Left lung (tissue), 10 donors: ENCODE measurements around the gene BCAS1. TPM values are rescaled to one million over a fixed set of nuclear protein-coding genes. Genes with fewer than 3 reads are reported as not detected.

Source experiments
- ATAC-seq: fragments of 200-7000 bp; cut with Tn5 transposase; one replicate; pipeline ENCODE4 v1.9.1; 2020; ENCODE audit warnings: moderate library complexity
- DNase-seq, 4 donors: peaks; one replicate each; pipeline ENCODE4 v3.0.0-alpha.2; 2013 to 2020
- H3K27ac ChIP-seq, 2 donors: fragments of 200-600 bp; sonication (generic) in 1 of 2; one replicate each; pipeline versions ENCODE4 v1.5.0 to v1.8.0; 2020 to 2021
- H3K27me3 ChIP-seq, 2 donors: fragments of 200-600 bp; sonication (generic) in 1 of 2; one replicate each; pipeline versions ENCODE4 v1.5.0 to v1.8.0; 2020 to 2021
- H3K36me3 ChIP-seq, 2 donors: fragments of 200-600 bp; sonication (generic) in 1 of 2; one replicate each; pipeline versions ENCODE4 v1.5.0 to v1.8.0; 2020 to 2021
- H3K4me1 ChIP-seq, 2 donors: fragments of 200-600 bp; one replicate each; pipeline ENCODE4 v1.8.0; 2021
- H3K4me3 ChIP-seq, 2 donors: fragments of 200-600 bp; sonication (generic) in 1 of 2; one replicate each; pipeline versions ENCODE4 v1.5.0 to v1.8.0; 2020 to 2021; ENCODE audit warnings: mild to moderate bottlenecking in 1 of 2
- H3K9me3 ChIP-seq, 2 donors: fragments of 200-600 bp; sonication (generic) in 1 of 2; one replicate each; pipeline versions ENCODE4 v1.5.0 to v1.8.0; 2020 to 2021
- intact Hi-C, 2 donors: fragments of 100-400 bp; cut with DNase I; formaldehyde crosslinking; loops; one replicate each; pipeline versions ENCODE4 v1.11.2 to v1.14.2; 2022
- polyA plus RNA-seq, 6 donors: library from polyadenylated mRNA; unstranded; fragments of 120-200 nt; gene quantifications; one replicate each; pipeline ENCODE4 v1.2.1, GENCODE V29; 2013; ENCODE audit not compliant: insufficient read length in 6 of 6
- total RNA-seq, 2 donors: library from RNA; stranded (reverse); fragmentation: NEBNext Ultra II Directional; extraction: Animal tissue kit (Norgen Biotek cat#: 25700); gene quantifications; one replicate each; pipeline ENCODE4 v1.2.1, GENCODE V29; 2021
- TF ChIP-seq, protein P1 (sequence below), 2 donors: fragments of 200-600 bp; sonication (generic) in 1 of 2; IDR thresholded peaks; one replicate each; pipeline versions ENCODE4 v1.5.0 to v1.8.0; 2021; ENCODE audit warnings: antibody characterized with exemption in 2 of 2
- donor health status: DM: no; HTN: yes; CAD: no.
- donor health status: DM: no; HTN: no; CAD: no.

The BCAS1 gene
- total and polyA plus RNA-seq, 8 donors: 0.44 to 1.6 (median 0.81) TPM

DNA sequence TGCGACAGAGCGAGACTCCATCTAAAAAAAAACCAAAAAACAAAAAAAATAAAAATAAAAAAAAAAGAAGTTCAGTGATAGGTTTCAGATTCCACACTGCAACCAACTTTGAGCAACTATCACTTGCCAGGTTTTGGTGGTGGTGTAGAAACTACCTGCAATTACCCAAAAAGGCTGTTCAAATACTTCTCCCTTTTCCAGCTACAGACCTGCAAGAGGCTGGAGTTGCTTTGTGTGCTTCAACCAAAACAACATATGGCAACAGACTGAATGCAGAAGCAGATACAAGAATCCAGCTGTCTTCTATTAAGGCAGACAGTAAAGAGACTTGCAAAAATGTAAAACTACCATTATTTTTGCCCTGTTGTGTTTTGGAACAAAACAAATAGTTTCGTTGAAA lies 9.3 kb upstream of the BCAS1 start:
- Histone ChIP-seq H3K27ac (no peak overlapping the region), H3K4me1 (peaks cover 0 to 5% of the 10 kb centered on the region in 2 donors), H3K27me3 (peaks cover 0 to 4% of the 10 kb centered on the region in 2 donors), H3K36me3 (no peaks in the 10 kb centered on the region), H3K9me3 (no peaks in the 10 kb centered on the region), H3K4me3 (no peak overlapping the region)
- TF ChIP-seq, protein P1, sequence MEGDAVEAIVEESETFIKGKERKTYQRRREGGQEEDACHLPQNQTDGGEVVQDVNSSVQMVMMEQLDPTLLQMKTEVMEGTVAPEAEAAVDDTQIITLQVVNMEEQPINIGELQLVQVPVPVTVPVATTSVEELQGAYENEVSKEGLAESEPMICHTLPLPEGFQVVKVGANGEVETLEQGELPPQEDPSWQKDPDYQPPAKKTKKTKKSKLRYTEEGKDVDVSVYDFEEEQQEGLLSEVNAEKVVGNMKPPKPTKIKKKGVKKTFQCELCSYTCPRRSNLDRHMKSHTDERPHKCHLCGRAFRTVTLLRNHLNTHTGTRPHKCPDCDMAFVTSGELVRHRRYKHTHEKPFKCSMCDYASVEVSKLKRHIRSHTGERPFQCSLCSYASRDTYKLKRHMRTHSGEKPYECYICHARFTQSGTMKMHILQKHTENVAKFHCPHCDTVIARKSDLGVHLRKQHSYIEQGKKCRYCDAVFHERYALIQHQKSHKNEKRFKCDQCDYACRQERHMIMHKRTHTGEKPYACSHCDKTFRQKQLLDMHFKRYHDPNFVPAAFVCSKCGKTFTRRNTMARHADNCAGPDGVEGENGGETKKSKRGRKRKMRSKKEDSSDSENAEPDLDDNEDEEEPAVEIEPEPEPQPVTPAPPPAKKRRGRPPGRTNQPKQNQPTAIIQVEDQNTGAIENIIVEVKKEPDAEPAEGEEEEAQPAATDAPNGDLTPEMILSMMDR (IDR thresholded peaks at IDR 0.05): no peak
- ATAC-seq (no peak), DNase-seq (no peak)
- intact Hi-C loops: no loop called here

DNA sequence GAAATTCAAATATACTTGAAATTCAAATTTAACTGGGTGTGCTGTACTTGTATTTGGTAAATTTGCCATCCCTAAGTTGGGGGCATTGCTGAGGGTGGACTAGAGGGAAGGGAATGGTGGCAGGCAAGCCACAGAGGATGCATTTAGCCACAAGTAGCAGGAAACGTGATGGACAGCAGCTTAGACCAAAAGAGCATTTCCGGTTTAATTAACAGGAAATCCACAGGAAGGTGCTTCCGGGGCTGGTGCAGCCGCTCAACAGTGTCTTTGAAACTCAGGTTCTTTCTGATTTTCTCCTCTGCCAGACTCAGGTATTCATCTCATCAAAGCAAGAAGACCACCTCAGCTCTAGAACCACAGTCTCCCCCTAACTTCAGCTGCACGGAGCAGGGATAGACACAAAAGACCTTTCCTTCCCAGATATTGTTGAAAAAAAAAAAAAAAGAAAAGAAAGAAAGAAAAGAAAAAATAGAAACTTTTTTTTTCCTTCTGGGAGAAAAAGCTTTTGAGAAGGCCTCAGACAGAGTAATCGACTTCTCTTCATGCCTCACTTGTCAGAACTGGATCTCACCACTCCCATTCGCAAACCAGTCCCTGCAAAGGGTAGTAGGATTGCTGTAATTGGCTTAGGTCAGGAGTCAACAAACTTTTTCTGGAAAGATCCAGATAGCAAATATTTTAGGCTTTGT lies 8.0 kb upstream of the BCAS1 start:
- Histone ChIP-seq H3K4me3 (no peak overlapping the region), H3K9me3 (no peaks in the 10 kb centered on the region), H3K27ac (peak overlapping the region in 1 of 2 donors; percentile 64), H3K36me3 (no peaks in the 10 kb centered on the region), H3K4me1 (peaks cover 0 to 5% of the 10 kb centered on the region in 2 donors), H3K27me3 (peaks cover 0 to 4% of the 10 kb centered on the region in 2 donors)
- TF ChIP-seq, protein P1 (IDR thresholded peaks at IDR 0.05): no peak
- ATAC-seq (no peak), DNase-seq (no peak)
- intact Hi-C loops: no loop called here

DNA sequence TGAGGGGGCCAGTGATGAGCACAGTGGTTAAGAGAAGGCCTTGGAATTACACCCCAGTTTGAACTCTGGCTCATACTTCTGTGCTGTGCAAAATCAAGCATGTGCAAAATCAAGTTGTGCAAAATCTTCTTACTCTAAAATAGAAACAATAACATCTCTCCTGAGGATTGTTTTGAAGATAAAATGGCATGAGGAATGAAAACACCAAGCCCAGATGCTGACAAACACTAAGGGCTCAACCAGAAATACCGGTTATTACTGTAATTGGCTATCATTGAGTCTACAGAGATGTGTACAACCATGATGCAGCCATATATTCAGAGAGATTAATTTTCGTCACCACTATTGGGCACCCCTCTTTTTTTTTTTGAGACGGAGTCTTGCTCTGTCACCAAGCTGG lies 5.9 kb upstream of the BCAS1 start:
- intact Hi-C loops: no loop called here
- Histone ChIP-seq H3K27ac (no peak overlapping the region), H3K27me3 (peaks cover 0 to 4% of the 10 kb centered on the region in 2 donors), H3K4me3 (no peak overlapping the region), H3K4me1 (peaks cover 0 to 5% of the 10 kb centered on the region in 2 donors), H3K9me3 (no peaks in the 10 kb centered on the region), H3K36me3 (no peaks in the 10 kb centered on the region)
- TF ChIP-seq, protein P1 (IDR thresholded peaks at IDR 0.05): no peak
- DNase-seq (no peak), ATAC-seq (no peak)

DNA sequence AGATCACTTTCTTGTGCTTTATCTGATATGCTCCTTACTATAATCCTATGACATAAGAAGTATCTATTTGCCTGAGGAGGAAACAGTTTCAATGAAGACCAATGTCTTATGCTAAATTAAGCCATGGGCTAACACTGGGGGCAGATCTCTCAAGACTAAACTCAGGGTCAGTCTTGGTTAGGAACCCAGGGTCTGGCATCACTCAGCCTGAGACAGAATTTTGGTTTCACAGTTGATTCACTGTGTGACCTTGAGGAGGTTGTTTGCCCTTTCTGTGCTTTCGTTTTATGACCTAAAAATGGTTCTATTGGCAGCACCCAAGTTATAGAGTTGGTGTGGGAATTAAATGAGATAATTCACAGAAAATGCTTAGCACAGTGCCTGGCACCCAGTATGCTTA lies 4.9 kb upstream of the BCAS1 start:
- no peaks in the 10 kb centered on the region for H3K9me3 ChIP-seq
- TF ChIP-seq, protein P1 (IDR thresholded peaks at IDR 0.05): no peak

DNA sequence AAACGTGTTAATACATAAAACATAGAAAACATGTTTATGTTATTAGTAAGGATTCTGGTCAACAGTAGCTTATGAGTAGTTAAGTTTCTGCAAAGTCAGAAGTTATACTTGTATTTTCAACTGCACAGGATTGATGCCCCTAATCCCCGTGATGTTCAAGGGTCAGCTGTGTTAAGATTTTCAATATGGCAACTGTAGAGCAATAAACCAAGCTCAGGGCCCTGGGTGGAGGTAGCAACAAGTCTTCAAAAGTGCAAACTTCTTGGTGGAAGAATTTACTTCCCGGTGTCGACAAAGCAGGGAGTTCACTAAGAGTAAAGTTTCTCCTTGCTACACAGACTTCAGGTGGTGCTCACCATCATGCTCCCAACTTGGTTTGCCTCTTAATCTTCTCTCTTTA lies 4.1 kb upstream of the BCAS1 start:
- intact Hi-C loops: no loop called here
- no peak for ATAC-seq

More for the DNA sequence above, 4.9 kb upstream of the BCAS1 start:
- no peak for ATAC-seq
- H3K4me3 ChIP-seq: no peak overlapping the region
- no peak for DNase-seq
- H3K36me3 ChIP-seq: no peaks in the 10 kb centered on the region
- H3K4me1 ChIP-seq: peaks cover 0 to 5% of the 10 kb centered on the region in 2 donors
- intact Hi-C loops: no loop called here
- H3K27me3 ChIP-seq: peaks cover 0 to 4% of the 10 kb centered on the region in 2 donors
- no peak overlapping the region for H3K27ac ChIP-seq

More for the DNA sequence above, 4.1 kb upstream of the BCAS1 start:
- Histone ChIP-seq H3K27ac (no peak overlapping the region), H3K4me3 (no peak overlapping the region), H3K9me3 (no peaks in the 10 kb centered on the region), H3K4me1 (peaks cover 0 to 5% of the 10 kb centered on the region in 2 donors), H3K36me3 (no peaks in the 10 kb centered on the region), H3K27me3 (peaks cover 0 to 4% of the 10 kb centered on the region in 2 donors)
- TF ChIP-seq, protein P1 (IDR thresholded peaks at IDR 0.05): no peak
- DNase-seq: no peak
